HepG2 (cell line): ENCODE results near the gene SCARB2. TPM values are rescaled to one million over a fixed set of nuclear protein-coding genes. Genes with fewer than 3 reads are reported as not detected.

Experiments used
- ATAC-seq: fragments of 200-7000 bp; cut with Tn5 transposase; 3 replicates; pipeline ENCODE4 v1.9.1; 2020; ENCODE audit warnings: mild to moderate bottlenecking, moderate library complexity
- BruUV-seq: library from RNA; stranded (reverse); fragments of 400-500 nt; replicated peaks from 2 replicates; lab custom pipeline; 2021; lab: Mats Ljungman, UMichigan
- CTCF ChIA-PET: fragments of 300-600 bp; formaldehyde crosslinking; extraction: SDS; loops from one replicate; lab custom pipeline; 2021; ENCODE audit warnings: low total read pairs, inconsistent platforms, low intra/inter-chr PET ratio; lab: Yijun Ruan, JAX
- POLR2A ChIA-PET: fragments of 350-600 bp; sonication (Branson Sonifier 250); formaldehyde crosslinking; loops from one replicate; lab custom pipeline; 2020; ENCODE audit warnings: antibody characterized with exemption, inconsistent platforms; lab: Yijun Ruan, JAX
- DNase-seq: peaks from one replicate; pipeline ENCODE4 v3.0.0-alpha.2; 2015; ENCODE audit warnings: low spot score
- FAIRE-seq: peaks from 3 replicates; lab custom pipeline; 2011; peaks lifted over from hg19 to GRCh38; lab: Jason Lieb, UNC
- H2AFZ ChIP-seq: one replicate; pipeline ENCODE4 v1.6.1; 2011; ENCODE audit warnings: low read length, inconsistent platforms
- H3K27ac ChIP-seq: fragments of 300-600 bp; 3 replicates; pipeline ENCODE4 v1.8.0; 2011; ENCODE audit warnings: mixed run types, mild to moderate bottlenecking, mixed read lengths, low read length, inconsistent platforms; ENCODE audit not compliant: insufficient read depth; ENCODE audit errors: extremely low read length
- H3K27me3 ChIP-seq, 2 experiments: fragments of 200-600 bp in 1 of 2; 2 replicates in 1 of 2; 3 replicates in 1 of 2; pipeline versions ENCODE4 v1.6.0 to v1.8.0; 2011; ENCODE audit warnings: low read length in 2 of 2, mild to moderate bottlenecking in 2 of 2, moderate library complexity in 2 of 2, inconsistent platforms in 1 of 2; ENCODE audit not compliant: insufficient read depth in 2 of 2, control insufficient read depth in 1 of 2
- H3K36me3 ChIP-seq, 2 experiments: fragments of 200-600 bp in 1 of 2; replicated peaks in 1 of 2; 2 replicates in 1 of 2; 3 replicates in 1 of 2; pipeline versions ENCODE4 v1.5.1 to v1.8.0; 2011; ENCODE audit warnings: low read length in 2 of 2, inconsistent platforms in 1 of 2; ENCODE audit not compliant: insufficient read depth in 2 of 2, control insufficient read depth in 1 of 2
- H3K4me1 ChIP-seq: 2 replicates; pipeline ENCODE4 v1.5.1; 2012; ENCODE audit warnings: low read length, inconsistent platforms; ENCODE audit not compliant: insufficient read depth
- H3K4me2 ChIP-seq: 2 replicates; pipeline ENCODE4 v1.6.0; 2011; ENCODE audit warnings: low read depth, low read length, inconsistent platforms
- H3K4me3 ChIP-seq, 3 experiments: fragments of 200-600 bp in 1 of 3; sonication (generic), shearing (Covaris generic) in 1 of 3; replicated peaks in 1 of 3; 2 replicates each; pipeline ENCODE4 v1.5.1; 2011 to 2016; ENCODE audit warnings: low read length in 3 of 3, inconsistent platforms in 2 of 3, low read depth in 2 of 3, mild to moderate bottlenecking in 2 of 3, control low read depth in 1 of 3, mixed read lengths in 1 of 3; ENCODE audit not compliant: insufficient read depth in 1 of 3
- H3K79me2 ChIP-seq: one replicate; pipeline ENCODE4 v1.6.1; 2011; ENCODE audit warnings: low read length, inconsistent platforms; ENCODE audit not compliant: insufficient read depth
- H3K9ac ChIP-seq: 2 replicates; pipeline ENCODE4 v1.6.0; 2011; ENCODE audit warnings: mild to moderate bottlenecking, low read depth, low read length, inconsistent platforms; ENCODE audit not compliant: insufficient read depth
- H3K9me3 ChIP-seq: 2 replicates; pipeline ENCODE4 v1.5.1; 2012; ENCODE audit warnings: mild to moderate bottlenecking, low read length
- H4K20me1 ChIP-seq: 2 replicates; pipeline ENCODE4 v1.6.0; 2011; ENCODE audit warnings: inconsistent platforms, mild to moderate bottlenecking, low read length, moderate library complexity; ENCODE audit not compliant: insufficient read depth
- AHDC1 ChIP-seq: sonication (generic); formaldehyde crosslinking; IDR thresholded peaks from 2 replicates; pipeline ENCODE4 v1.5.1; 2020; ENCODE audit warnings: mild to moderate bottlenecking, missing genetic modification reagents, borderline replicate concordance
- ERF ChIP-seq: IDR thresholded peaks from 2 replicates; pipeline ENCODE4 v1.6.1; 2018; ENCODE audit warnings: missing biosample characterization, missing genetic modification reagents
- ETV5 ChIP-seq: IDR thresholded peaks from 2 replicates; pipeline ENCODE4 v1.6.1; 2018; ENCODE audit warnings: missing biosample characterization, missing genetic modification reagents, inconsistent platforms, borderline replicate concordance
- KDM5B ChIP-seq: sonication (generic); formaldehyde crosslinking; IDR thresholded peaks from 2 replicates; pipeline ENCODE4 v1.4.0; 2020; ENCODE audit warnings: missing genetic modification reagents, mild to moderate bottlenecking, borderline replicate concordance
- KDM6A ChIP-seq: IDR thresholded peaks from 2 replicates; pipeline ENCODE4 v1.6.1; 2016; ENCODE audit warnings: low read depth
- MIER3 ChIP-seq: IDR thresholded peaks from 2 replicates; pipeline ENCODE4 v1.6.1; 2016; ENCODE audit warnings: missing compliant biosample characterization, borderline replicate concordance
- NBN ChIP-seq: fragments of 450-650 bp; conservative IDR thresholded peaks from 2 replicates; pipeline ENCODE4 v1.6.1; 2017
- TGIF2 ChIP-seq: IDR thresholded peaks from 2 replicates; pipeline ENCODE4 v1.6.1; 2016; ENCODE audit warnings: control low read depth, missing compliant biosample characterization
- TOE1 ChIP-seq: sonication (generic); formaldehyde crosslinking; IDR thresholded peaks from 2 replicates; pipeline ENCODE4 v1.4.0; 2020; ENCODE audit warnings: mild to moderate bottlenecking, missing genetic modification reagents
- ZFYVE20 ChIP-seq: sonication (generic); formaldehyde crosslinking; IDR thresholded peaks from 2 replicates; pipeline ENCODE4 v1.8.0; 2023; ENCODE audit warnings: low read depth, mild to moderate bottlenecking, moderate library complexity, missing genetic modification reagents, borderline replicate concordance
- ZNF512B ChIP-seq: sonication (generic); formaldehyde crosslinking; IDR thresholded peaks from 2 replicates; pipeline ENCODE4 v1.5.1; 2020; ENCODE audit warnings: missing genetic modification reagents, mild to moderate bottlenecking, borderline replicate concordance
- WGBS: methylation state at CpG from one replicate; pipeline ENCODE4 v1.1.6; 2017; ENCODE audit warnings: low lambda C conversion rate; 5-methylcytosine and 5-hydroxymethylcytosine counted together
- in situ Hi-C: cut with HindIII; loops from 2 replicates; pipeline ENCODE4 v1.10.0; 2017; ENCODE audit warnings: low pct_unique_long_range_greater_than_20kb; ENCODE audit not compliant: extremely low pct_ligation_motif_present
- intact Hi-C: fragments of 100-400 bp; cut with micrococcal nuclease; formaldehyde crosslinking; loops from one replicate; pipeline ENCODE4 v1.10.0; 2022; ENCODE audit not compliant: unreplicated experiment
- polyA plus RNA-seq, 8 experiments: library from polyadenylated mRNA; depleted of rRNA in 3 of 8; stranded (reverse) in 7 of 8; unstranded in 1 of 8; fragments of >200 nt; fragmentation: Illumina TruSeq in 4 of 8; extraction: Trizol in 4 of 8; gene quantifications; 2 replicates each; pipeline versions ENCODE4 v1.2.1 to v1.2.3, GENCODE V29; 2011 to 2016; ENCODE audit warnings: low read depth in 4 of 8, missing spikeins in 1 of 8, mixed read lengths in 1 of 8; ENCODE audit not compliant: insufficient read depth in 1 of 8
- total RNA-seq, 5 experiments: library from RNA; depleted of rRNA; stranded (reverse); fragments of >200 nt; fragmentation: Illumina TruSeq; extraction: Trizol; gene quantifications; 2 replicates each; pipeline ENCODE4 v1.2.3, GENCODE V29; 2016; ENCODE audit warnings: low read depth in 1 of 5

SCARB2 gene
- total and polyA plus RNA-seq, 2 of the 13 experiments (the other 11 are each of a cell fraction or from before 2014, with no cell fraction given), result 40.6 to 43.4 TPM

- H3K4me1 ChIP-seq, result peaks cover 75% of the 10 kb centered on the region
- no peak for ATAC-seq
- no peak for FAIRE-seq
- TF ChIP-seq ZNF512B (CRISPR knock-in tag), result no peak
- no peak for TF ChIP-seq TGIF2
- TF ChIP-seq KDM5B (CRISPR knock-in tag), result no peak
- no peak for TF ChIP-seq MIER3
- TF ChIP-seq ZFYVE20, result no peak
- TF ChIP-seq AHDC1, result no peak
- TF ChIP-seq NBN, result no peak
- no peak for TF ChIP-seq ERF (CRISPR knock-in tag)
- no peak for TF ChIP-seq KDM6A (CRISPR knock-in tag)
- TF ChIP-seq TOE1 (CRISPR knock-in tag), result no peak
- TF ChIP-seq ETV5, result no peak
- peak overlapping the region; percentile 91; the same call in 1 of the 2 replicates for H3K9ac ChIP-seq
- H4K20me1 ChIP-seq, result no peaks in the 10 kb centered on the region
- peak overlapping the region; percentile 72 to 86 (median 76) for H3K4me3 ChIP-seq
- no peak overlapping the region for H2AFZ ChIP-seq
- H3K27ac ChIP-seq, result no peak overlapping the region
- in situ Hi-C loops, result no loop called here
- DNase-seq, result no peak
- peaks cover 50% of the 10 kb centered on the region for H3K79me2 ChIP-seq
- peak overlapping the region; percentile 99 for H3K4me2 ChIP-seq
- H3K27me3 ChIP-seq, result no peaks in the 10 kb centered on the region; a peak in 1 of 5 replicates
- H3K9me3 ChIP-seq, result no peaks in the 10 kb centered on the region
- no TSS peak for BruUV-seq
- WGBS, result 57% methylated on average over 6 of the region's 6 CpGs
- intact Hi-C loops, result loop anchor here (2.0 kb wide), 1 partner anchor 95 kb away; the partner anchor contains the start of gene STBD1
- H3K36me3 ChIP-seq, result no peaks in the 10 kb centered on the region
- ChIA-PET POLR2A (interaction anchor here (1.1 kb wide), 1 partner anchor 94 kb away, joined by 3 read pairs; no protein-coding TSS in a partner anchor), CTCF (no interaction called here)
Measured at GRCh38 chr4:76211769-76212708, 1.6 kb downstream of the SCARB2 start.
